HG02943 (cell line): Measurements from ENCODE around the gene RBBP5.

Experiments
- ATAC-seq: cut with Tn5 transposase; IDR thresholded peaks from one replicate; pipeline ENCODE4 v1.9.1; 2021; ENCODE audit warnings: mild to moderate bottlenecking, low read depth, moderate library complexity; ENCODE audit not compliant: unreplicated experiment

Gene RBBP5

DNA sequence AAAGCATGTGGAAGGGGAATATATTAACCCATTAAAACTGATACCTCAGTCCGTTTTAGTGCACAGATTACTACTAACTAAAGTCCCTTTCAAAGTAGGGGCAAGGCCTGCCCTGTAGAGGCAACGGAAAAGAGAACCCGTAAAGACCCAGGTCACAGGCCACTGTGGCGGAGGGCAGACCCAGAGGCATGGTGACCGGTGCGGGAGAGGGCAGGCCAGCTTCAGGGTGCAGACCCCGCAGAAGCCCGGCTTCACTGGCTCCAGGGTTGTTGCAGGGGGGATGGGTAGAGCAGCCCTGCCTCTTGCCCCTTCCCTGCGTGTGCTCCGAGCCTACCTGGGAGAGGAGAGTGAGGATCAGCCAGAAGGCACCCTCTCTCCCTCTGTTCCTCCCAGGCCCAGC lies 61.0 kb downstream of the RBBP5 start:
- ATAC-seq: no peak

DNA sequence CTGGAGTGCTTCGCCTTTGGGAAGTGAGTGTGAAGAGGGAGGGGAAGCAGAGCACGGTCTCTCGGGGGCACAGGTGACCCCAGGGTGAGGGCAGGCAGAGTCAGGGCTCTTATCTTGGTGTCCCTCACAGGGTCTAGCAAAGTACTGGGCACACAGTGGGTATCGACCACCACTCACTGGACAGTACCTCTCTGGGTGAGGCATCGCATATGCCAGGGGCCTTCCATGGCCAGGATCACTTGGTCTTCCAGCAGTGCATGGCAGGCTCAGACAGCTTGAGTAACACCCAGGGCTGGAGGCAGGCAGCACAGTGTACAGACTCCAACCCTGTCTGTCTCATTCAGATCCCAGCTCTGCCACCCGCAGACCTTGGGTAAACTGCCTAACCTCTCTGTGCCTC lies 62.1 kb downstream of the RBBP5 start:
- ATAC-seq: no peak

DNA sequence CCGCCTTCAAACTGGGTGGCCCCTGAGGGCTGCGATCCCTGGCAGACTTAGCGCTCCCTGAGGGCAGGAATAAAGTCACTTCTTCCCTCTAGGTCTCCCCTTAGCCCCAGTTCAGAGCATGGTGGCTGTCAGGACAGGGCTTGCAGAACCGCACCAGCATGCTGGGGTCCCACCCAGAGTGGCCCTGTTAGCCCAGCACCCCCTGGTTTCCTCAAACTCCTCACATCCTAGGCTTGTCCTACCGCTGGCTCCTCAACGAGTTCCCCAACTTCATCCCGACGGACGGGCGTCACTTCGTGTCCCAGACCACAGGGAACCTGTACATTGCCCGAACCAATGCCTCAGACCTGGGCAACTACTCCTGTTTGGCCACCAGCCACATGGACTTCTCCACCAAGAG lies 62.9 kb downstream of the RBBP5 start:
- no peak for ATAC-seq

DNA sequence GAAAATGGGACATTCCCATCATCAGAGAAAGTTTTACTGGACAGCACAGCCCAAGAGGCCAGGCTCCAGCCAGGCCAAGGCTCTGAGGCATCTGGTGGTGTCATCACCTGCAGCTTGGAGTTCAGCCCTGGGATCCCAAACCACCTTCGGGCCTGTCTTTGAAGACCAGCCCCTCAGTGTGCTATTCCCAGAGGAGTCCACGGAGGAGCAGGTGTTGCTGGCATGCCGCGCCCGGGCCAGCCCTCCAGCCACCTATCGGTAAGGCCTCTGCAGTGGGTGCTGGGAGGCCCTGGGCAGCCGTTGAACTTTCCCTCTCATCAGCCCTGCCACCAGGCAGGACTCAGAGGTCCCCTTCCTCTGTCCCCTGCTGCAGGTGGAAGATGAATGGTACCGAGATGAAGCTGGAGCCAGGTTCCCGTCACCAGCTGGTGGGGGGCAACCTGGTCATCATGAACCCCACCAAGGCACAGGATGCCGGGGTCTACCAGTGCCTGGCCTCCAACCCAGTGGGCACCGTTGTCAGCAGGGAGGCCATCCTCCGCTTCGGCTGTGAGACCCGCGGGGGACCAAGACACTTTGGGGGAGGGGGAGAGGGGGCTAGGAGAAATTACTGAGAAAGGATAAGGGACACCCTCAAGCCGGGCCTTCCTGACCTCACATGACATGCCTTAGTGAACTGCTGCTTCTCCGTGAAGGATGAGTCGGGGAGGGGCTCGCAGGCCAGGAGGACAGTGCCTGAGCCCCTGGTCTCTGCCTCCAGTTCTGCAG lies 63.8 kb downstream of the RBBP5 start:
- no peak for ATAC-seq

DNA sequence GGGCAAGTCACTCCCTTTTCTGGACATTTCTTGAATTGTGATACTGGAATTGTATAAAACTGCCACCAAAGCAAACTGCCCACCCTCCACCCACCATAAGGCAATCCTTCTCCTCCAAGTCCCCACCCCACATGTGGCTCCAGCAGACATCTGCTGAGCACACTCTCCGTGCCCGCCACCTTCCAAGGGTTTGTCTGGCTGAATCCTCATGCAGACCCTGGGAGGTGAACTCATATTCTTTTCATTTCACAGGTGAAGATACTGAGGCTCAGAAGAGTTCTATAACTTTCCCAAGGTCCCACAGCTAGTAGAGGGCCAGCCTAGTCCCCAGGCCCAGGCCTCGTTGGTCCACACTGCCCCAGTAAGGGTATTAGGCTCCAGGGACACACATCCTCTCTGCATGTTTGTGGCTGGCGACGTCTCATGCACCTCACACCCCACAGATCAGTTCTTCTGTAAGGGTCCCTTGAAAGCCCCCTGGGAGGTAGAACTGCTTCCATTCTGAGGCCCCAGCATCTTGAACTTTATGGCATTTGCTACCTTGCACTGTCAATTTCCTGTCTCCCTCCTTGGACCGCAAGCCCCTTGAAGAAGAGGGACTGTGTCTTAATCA lies 64.7 kb downstream of the RBBP5 start:
- no peak for ATAC-seq

DNA sequence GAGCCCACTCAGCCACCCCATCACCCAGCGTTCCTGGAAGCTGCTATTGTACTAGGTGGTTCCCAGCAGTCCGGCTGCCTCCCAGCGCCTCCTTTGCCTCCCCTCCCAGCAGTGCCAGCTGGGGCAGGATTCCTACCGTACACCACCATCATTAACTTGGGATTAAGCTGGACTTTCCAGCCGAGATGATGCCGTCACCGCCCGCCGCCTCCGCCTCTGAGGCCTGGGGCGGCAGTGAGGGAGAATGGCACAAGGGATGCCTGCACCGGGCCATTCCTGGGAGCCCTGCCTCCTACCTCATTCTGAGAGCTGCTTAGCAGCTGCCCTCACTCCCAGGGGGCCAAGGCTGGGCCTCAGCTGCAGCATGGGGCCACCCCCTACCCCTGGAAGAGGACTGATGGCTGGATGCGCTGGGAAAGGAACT lies 65.6 kb downstream of the RBBP5 start:
- ATAC-seq: no peak

DNA sequence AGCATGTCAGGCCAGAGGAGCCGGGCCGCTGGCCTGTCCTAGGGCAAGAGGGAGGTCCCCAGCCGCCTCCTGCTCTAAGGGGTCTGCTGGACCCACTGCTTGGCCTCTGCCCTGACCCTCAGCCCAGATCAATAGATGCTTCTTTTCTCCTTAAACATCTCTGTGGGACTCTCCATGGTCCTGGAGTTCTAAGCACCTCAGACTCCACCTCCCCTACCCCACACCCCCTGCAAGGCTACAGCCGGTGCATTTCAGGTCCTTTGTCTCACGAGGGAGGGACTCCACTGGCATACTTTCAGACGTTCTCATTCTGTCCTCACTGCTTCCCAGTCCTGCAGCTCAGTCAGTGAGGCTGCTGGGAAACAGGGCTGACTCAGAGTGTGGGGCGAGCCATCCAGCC lies 67.8 kb downstream of the RBBP5 start:
- ATAC-seq: no peak

DNA sequence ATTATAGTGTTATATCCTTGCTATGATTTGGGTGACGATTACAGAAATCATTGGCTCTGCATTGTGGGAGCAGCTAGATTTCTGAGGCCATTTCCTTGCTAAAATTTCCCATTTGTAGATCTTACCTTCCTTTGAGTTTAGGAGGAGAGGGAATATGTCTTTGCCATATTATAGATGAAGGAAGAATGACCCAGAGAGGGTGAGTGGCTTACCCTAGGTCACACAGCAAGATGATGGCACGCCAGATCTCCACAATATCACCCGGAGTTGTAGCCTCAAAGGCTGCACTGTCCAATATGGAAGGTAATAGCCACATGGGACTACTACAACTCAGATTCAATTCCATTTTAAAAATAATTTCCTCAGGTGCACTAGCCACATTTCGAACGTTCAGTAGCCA lies 68.5 kb downstream of the RBBP5 start:
- no peak for ATAC-seq

DNA sequence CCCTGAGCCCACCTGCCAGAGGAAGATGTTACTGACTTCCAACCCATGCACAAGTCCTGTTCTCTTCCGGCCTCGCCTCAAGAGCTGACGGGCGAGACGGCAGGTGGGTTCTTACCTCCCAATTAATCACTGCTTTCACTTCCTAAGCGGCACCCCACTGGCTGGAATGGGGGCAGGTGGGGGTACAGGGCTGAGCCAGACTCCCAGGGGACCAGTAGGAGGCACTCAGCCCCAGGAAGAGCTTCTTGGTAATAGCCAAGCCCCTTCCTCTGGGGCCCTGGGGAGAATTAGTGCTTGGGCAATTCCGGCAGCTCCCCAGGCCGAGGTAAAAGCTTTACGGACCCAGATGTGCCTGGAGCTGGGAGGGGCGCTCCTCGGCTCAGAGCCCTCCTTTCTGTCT lies 69.1 kb downstream of the RBBP5 start:
- ATAC-seq: no peak

DNA sequence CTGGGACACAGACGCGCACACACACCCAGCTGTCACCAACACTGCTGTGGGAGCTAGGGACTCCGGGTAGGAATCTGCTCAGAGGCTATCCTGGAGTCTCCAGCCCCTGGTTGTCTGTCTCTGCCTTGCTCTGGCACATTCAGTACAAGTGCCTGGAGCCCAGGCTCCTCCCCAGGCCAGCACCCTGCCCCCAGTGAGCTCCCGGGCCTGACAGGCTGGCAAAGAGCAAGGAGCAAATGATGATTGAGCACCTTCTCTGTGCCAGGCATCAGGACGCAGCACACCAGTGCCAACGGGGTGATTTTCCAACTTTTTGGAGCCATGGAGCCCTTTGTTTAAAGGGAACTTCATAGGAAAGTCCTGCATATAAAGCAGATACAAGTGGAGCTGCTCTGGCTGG lies 72.3 kb downstream of the RBBP5 start:
- no peak for ATAC-seq

DNA sequence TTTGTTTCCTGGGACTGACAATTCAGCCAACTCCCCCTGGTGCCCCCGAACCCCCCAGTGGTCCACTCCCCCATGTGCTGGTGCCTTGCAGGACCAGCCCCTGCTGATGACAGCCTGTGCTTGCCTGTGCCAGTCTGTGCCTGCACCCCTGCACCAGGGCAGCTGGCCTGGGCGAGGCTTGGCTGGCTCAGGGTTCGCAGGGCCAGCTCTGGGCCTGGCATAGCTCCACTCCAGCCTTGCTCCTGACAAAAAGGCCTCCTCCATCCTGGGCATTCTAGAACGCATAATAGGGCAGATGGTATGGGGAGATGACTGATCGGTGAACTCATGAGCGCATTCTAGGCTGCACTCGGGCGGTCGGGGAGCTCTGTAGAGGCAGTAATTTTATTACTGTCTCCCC lies 73.4 kb downstream of the RBBP5 start:
- ATAC-seq: no peak

DNA sequence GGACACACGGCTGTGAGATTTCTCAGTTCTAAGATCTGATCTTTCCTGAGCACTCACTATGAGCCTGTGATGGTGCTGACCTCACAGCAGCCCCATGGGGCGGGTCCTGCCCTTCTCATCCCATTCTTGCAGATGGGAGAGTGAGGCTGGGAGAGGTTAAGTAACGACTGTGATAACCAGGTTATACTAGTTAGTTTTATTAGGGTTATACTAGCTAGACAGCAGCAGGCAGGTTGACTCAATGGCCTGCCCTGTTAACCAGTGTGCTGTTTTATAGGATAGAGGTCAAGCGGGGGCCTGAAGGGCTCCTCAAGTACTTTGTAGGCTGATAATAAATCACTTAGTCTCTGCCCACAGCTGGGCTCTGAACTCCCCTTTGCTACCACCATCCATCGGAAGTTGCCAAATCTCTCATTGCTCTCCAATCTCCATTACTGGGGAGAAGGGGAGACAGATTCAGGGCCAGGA lies 74.0 kb downstream of the RBBP5 start:
- no peak for ATAC-seq

DNA sequence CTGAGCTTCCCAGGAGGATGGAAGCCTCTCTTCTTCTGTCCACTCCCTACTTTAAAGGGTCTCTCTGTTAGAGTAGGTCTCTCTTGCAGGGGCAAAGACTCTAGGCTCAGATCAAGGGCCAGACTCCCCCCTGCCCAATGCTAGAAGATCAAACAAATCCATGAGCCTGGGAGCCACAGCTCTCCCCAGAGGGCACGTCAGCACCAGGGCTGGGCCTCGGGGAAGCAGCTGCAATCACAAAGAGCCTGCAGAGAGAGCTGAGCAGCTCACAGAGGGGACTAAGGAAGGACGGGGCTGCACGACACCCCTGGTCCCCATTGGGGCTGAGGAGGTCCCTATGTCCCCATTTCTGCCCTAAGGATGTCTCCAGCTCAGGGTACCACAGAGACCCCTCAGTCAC lies 74.9 kb downstream of the RBBP5 start:
- ATAC-seq: no peak

DNA sequence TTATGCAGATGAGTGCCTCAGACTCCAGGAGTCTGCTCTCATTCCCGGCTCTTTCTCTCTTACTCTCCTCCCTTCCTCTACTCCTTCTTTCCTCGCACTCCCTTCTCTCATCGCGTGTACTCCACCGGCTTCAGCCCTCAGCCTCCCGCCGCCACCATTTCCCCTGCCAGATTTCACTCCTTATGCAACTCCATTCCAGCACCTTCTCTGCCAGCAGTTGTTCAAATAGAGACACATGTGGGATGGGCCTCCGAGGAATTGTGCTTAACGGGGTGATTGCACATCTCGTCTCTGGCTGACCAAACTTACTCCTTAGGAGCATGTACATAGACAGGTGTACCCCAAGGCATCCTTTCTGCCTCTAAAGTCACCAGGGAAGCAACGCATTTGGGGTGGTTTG lies 76.6 kb downstream of the RBBP5 start:
- ATAC-seq: no peak

DNA sequence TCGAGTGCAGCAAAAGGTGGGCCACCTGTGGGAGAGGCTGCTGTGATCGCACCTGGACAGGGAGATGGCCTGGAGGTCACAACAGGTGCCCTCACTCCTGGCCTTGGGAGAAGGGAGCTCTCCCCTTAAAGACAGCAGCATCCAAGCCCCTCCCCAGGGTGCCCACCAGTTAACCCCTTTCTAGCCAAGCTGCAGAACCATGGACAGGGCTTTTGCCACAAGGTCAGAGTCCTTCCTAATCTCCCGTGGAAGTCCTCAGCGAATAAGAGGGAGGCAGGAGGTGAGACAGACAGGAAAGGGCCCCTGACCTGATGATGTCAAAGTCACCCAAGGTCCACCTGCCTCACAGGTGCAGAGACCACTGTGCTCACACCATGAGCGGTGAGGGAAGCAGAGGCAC lies 77.0 kb downstream of the RBBP5 start:
- ATAC-seq: no peak

DNA sequence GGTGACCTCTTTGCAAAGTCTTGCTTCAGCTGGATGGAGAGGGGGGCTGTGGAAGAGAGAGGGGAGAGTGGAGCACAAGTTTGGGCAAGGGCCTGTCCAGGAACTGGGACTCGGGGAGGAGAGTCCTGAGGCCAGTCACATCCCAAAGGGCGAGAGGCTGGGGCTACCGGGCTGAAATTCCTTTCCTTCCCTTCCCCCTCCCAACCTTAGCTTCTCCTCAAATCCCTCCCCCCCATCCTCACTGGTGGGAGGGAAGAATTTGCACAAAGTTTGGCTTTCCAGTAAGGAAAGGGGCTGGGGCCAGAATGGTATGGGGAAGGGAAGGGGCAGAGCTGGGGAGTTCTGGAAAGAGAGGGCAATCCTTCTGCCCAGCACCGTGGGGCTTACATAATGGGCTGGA lies 77.9 kb downstream of the RBBP5 start:
- no peak for ATAC-seq

DNA sequence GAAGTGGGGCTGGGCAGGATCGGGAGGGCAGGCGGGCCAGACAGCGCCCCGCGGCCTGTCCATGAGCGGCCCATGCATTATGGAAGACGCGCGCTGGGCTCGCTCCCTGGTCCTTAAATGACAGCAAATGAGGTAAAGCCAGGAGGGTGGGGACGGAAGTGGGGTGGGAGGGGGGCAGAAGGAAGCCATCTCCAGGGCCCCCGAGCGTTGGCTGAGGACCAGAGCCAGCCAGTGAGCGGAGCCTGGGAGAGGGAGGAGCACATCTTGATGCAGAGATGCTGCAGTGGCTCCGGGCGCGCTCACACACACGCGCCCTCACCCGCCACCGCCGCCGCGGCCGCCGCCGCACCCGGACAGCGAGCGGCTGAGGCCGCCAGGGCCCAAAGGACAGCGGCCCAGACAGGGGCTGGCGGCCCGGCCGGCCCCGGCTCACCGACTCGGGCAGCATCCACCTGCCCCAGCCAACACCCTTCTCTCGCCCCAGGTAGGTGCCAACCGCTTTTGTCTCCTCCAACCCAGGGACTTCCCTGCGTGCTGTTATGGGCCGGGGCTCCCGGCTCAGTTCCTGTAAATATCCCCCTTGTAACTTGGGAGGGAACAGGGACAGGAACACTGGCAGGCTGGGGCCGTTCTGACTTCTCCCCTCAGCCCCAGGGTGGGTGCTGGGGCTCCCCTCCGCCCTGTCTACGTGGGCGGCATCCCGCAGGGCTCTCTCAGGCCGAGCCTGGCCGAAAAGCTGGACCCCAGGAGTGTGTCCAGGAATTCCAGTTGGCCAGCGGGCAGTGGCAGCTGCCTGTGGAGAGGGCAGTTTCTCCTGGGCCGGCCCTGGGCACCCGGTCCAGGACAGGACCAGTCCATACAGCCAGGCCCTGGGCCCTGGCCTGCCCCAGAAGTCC lies 78.6 kb downstream of the RBBP5 start, which contains the start of gene CNTN2:
TSS of gene CNTN2 (plus strand) at position 302 of the 896 bp plus-strand sequence. CDS start 9,974 bp downstream, outside the sequence.
- ATAC-seq: no peak

DNA sequence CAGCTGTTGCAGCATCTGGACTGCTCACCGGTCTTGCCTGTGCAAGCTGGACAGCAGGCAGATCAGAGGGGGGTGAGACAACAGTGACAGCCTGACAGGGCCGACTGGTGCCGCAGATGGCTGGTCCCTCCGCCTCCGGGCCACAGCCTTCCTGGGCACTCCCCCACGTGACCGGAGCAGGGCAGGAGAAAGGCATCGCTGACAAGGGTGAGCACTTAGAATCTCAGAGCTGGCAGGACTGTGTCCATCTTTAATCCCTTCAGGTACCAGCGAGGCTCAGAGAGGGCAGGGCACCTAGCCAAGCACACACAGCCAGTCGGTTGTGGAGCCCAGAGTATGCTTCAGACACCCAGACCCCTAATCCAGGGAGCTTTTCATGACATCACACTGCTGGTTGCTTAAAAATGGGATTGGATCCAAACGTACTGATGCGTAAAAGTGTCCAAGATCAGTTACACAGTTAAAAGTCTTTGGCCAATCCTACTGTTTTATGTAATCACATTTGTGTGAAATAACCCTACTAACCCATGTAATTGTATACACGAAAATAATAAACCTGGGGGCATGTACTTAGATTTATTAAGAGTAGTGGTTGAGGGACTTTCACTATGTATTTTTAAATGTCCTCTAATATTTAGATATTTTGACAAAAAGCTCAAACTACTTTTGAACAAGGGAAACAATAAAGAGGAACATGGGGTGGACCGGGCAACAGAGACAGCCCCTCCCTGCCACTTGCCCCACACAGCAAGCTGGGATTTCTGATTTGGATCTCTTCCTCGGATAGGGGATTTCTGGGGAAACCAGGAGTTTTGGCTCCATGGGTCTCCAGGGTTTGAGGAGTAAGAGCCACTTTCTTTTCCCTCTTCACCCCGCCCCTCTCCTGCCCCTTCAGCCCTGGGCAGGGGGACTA lies 79.5 kb downstream of the RBBP5 start:
- ATAC-seq: no peak

DNA sequence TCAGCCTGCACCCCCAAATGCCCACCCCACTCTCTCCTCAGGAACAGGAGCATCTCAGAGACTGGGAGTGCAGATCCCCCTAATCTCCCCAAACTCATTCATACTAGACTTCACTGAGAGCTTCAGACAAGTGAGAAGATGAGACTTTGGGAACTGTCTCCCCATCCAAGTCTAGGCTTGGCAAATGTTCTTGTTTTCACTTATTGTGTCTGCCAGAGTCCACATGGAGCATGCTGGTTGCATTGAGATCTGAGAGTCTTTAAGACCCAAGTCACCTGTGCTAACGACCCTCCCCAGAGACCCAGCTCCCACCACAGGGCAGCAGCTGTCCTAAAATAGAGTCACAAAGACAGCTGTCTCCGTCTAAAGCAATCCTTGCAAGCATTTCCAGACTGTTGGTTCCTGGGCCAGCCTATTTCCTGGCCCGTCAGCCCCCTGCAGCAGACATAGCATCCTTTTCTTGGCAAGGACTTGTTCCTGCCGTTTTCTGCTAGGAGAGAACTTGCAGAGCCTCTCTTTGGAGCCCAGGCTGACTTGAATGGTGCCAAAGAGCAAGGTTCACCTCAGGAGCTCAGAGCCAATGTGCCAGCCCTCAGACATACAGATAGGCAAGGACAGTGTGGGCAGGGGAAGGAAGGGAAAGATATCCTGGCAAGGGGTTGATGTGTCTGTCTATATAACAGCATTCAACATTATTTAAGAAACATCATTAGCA lies 80.6 kb downstream of the RBBP5 start:
- no peak for ATAC-seq
